Measurements from ENCODE around the gene GDF2.

Gene GDF2

DNA sequence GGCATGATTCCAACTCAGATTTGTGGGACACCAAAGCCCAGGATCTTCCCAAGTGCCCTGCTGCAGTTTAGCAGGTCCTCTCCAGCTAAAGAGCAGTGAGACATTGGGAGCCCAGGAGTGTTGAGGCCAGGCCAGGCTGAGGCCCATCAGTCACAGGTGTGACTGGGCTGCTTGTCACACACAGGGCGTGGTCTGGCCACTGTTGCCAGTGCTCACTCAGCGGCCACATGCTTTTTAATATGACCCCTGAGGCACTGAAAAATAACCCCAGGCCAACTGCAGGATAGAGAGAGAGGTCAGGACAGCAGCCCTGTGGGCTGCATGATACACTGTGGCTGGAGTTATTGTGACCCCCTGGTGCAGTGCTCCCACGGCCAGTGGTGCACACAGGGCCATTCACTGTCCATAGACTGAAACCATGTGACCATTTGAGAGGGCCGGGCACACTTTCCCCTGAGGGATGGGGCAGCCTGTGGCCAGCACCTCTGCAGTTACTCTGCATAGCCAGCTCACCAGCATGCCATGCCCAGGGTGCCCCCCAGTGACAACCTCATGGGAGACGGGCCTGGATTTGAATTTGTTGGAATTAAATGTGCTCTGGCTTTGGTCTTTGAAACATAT lies 4.2 kb downstream of the GDF2 start:
- no peak for DNase-seq (ENCODE audit: extremely low spot score)
- ChIA-PET POLR2A (no interaction called here), CTCF (no interaction called here)
- no peak for TF ChIP-seq CTCF (IDR thresholded peaks at IDR 0.05; ENCODE audit: control extremely low read depth, extremely low read depth, low read depth, missing control alignments)

DNA sequence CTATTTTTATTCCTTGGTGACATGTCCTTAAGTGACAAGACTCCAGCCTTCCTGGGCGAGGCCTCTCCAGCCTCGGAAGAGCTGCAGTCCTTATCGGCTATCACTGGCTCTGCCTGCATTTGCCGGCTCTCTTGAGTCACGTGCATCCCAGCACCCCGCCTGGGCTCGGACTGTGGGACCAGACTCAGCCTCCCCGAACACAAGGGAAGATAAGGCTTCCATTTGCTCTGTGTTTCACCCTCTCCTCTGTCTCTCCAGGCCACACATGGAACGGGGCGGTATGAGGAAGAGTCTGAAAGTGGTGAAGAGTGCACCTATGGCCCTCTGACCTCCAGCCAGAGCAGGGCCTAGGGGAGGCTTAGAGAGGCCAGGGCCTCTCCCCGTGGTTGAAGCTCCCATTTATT lies 4.7 kb downstream of the GDF2 start:
- ChIA-PET POLR2A (no interaction called here), CTCF (no interaction called here)
- no peak for DNase-seq (ENCODE audit: extremely low spot score)
- TF ChIP-seq CTCF (IDR thresholded peaks at IDR 0.05; ENCODE audit: control extremely low read depth, extremely low read depth, low read depth, missing control alignments) = no peak

DNA sequence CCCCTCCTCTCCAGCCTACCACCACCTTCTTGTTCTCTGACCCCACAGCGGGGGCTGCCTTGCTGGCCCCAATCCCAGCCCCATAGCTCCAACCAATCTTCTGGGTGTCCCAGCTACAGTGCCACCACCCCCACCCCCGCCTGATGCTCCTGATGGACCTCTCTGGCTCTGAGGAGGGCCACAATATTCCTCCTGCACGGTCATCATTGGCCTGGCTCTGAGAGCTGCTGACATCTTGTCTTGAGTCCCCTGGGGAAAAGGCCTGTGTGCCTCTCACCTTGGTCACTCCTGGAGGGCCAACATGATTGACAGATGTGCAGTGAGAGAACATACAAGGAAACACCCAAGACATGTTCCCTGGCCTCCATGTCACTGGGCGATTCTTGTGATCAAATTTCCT lies 7.6 kb downstream of the GDF2 start:
- no peak for DNase-seq (ENCODE audit: extremely low spot score)
- TF ChIP-seq CTCF (IDR thresholded peaks at IDR 0.05; ENCODE audit: control extremely low read depth, extremely low read depth, low read depth, missing control alignments) = no peak
- ChIA-PET CTCF (interaction anchor here (1.2 kb wide), 1 partner anchor 11 kb away, joined by 4 read pairs; no protein-coding TSS in a partner anchor), POLR2A (no interaction called here)

DNA sequence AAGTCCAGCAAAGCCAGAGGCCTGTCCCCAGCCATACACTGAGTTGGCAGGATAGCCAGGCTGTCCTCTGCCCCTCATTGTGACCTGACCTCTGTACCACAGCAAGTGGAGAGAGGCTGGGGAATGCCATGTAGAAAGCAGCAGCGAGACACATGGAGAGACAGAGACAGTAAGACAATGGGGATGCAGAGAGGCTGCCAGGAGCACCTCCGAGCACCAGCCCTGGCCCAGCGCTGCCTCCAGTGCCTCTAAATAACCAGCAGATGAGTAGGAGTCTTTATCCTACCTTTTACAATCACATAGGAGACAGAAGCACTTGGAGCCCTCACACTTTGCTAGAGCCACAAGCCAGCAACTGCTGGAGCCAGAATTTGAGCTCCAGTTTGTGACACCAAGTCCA lies 8.1 kb downstream of the GDF2 start:
- CTCF ChIA-PET = interaction anchor here (1.2 kb wide), 1 partner anchor 10 kb away, joined by 4 read pairs; no protein-coding TSS in a partner anchor
- no peak for DNase-seq (ENCODE audit: extremely low spot score)
- POLR2A ChIA-PET = no interaction called here
- no peak for TF ChIP-seq CTCF (IDR thresholded peaks at IDR 0.05; ENCODE audit: control extremely low read depth, extremely low read depth, low read depth, missing control alignments)

- DNase-seq (ENCODE audit: extremely low spot score) = no peak
- ChIA-PET POLR2A (no interaction called here), CTCF (interaction anchor here (1.8 kb wide), 1 partner anchor 10 kb away, joined by 10 read pairs; no protein-coding TSS in a partner anchor)
- no peak for TF ChIP-seq CTCF (IDR thresholded peaks at IDR 0.05; ENCODE audit: control extremely low read depth, extremely low read depth, low read depth, missing control alignments)
Observed at GRCh38 chr10:47330804-47331203, 8.6 kb downstream of the GDF2 start.

DNA sequence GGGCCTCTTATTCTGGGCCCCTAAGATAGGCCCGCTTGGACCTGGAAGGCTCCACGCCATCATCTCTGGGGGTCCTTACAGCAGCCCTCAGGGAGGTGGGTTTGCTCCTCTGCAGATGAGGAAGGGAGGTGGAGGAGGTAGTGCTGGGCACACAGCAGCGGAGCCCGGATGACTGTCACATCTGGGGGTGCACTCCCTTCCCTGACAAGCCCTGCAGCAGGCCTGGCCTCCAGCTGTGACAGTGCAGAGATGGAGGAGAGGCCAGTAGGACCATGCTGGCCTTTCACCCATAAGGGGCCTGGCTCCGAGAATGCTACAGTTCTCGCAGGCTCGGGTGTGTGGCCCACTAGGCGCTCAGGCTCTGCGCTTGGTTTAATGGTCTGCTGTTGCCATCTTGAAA lies 9.2 kb downstream of the GDF2 start:
- TF ChIP-seq CTCF (IDR thresholded peaks at IDR 0.05; ENCODE audit: control extremely low read depth, extremely low read depth, low read depth, missing control alignments) = no peak
- ChIA-PET POLR2A (no interaction called here), CTCF (interaction anchor here (1.8 kb wide), 1 partner anchor 9 kb away, joined by 10 read pairs; no protein-coding TSS in a partner anchor)
- no peak for DNase-seq (ENCODE audit: extremely low spot score)
